Liver (tissue), 3 donors: ENCODE data around the gene PANK2.

Experiments used
- CTCF ChIP-seq: fragments of 150-350 bp; IDR thresholded peaks from 2 replicates; pipeline ENCODE4 v1.5.1; 2017; ENCODE audit warnings: improper control_type of control experiment, low read depth, low read length; ENCODE audit not compliant: missing input control
- EGR1 ChIP-seq, 2 donors: IDR thresholded peaks; 2 replicates each; pipeline ENCODE4 v1.6.1; 2016 to 2018; ENCODE audit warnings: antibody characterized with exemption in 2 of 2, low read depth in 2 of 2
- REST ChIP-seq: IDR thresholded peaks from 2 replicates; pipeline ENCODE4 v1.6.1; 2016; ENCODE audit warnings: antibody characterized with exemption, mild to moderate bottlenecking
- TAF1 ChIP-seq: conservative IDR thresholded peaks from 2 replicates; pipeline ENCODE4 v1.6.1; 2016; ENCODE audit warnings: antibody characterized with exemption, mild to moderate bottlenecking
- donor health status: healthy.
- donor health status: healthy.

- TF ChIP-seq CTCF (no peak), REST (no peak), TAF1 (no peak), EGR1 (IDR thresholded peaks at IDR 0.05; ENCODE audit: low read depth in 2 of 2) (no peak)
These were observed 82.0 kb downstream of the PANK2 start for GRCh38 chr20:3971145-3971544.
